GM10248 (cell line): ENCODE measurements around the gene KRT24.

Source experiments
- CTCF ChIA-PET: fragments of 300-600 bp; sonication (Branson Sonifier 250); formaldehyde crosslinking; extraction: SDS; loops from one replicate; lab custom pipeline; 2021; ENCODE audit warnings: antibody characterized with exemption; lab: Yijun Ruan, JAX
- POLR2A ChIA-PET: fragments of 350-650 bp; sonication (Branson Sonifier 250); formaldehyde crosslinking; extraction: SDS; loops from one replicate; lab custom pipeline; 2020; ENCODE audit warnings: antibody characterized with exemption; lab: Yijun Ruan, JAX
- DNase-seq: peaks from one replicate; pipeline ENCODE4 v3.0.0; 2012; ENCODE audit errors: extremely low spot score
- CTCF ChIP-seq: IDR thresholded peaks from 2 replicates; pipeline ENCODE4 v1.5.1; 2012; ENCODE audit warnings: mild to moderate bottlenecking, low read depth; ENCODE audit errors: extremely low read depth, missing control alignments, control extremely low read depth

The KRT24 gene

GRCh38 chr17:40651939-40652338, 51.6 kb downstream of the KRT24 start:
- ChIA-PET CTCF (no interaction called here), POLR2A (interaction anchor here (0.6 kb wide), 1 partner anchor 1173 kb away, joined by 3 read pairs; no protein-coding TSS in a partner anchor)
- no peak for DNase-seq
- TF ChIP-seq CTCF = no peak

GRCh38 chr17:40648384-40648968, 55.1 kb downstream of the KRT24 start:
- CTCF ChIA-PET = interaction anchor here (0.9 to 4.5 kb wide), 4 partner anchors 23 to 1017 kb away, joined by 3 to 27 read pairs (median 9); no protein-coding TSS in a partner anchor
- no peak for DNase-seq
- TF ChIP-seq CTCF = no peak
- POLR2A ChIA-PET = interaction anchor here (0.6 kb wide), 1 partner anchor 33 kb away, joined by 3 read pairs; no protein-coding TSS in a partner anchor
